Measurements from ENCODE around the gene HCRTR1.
A peak's percentile ranks its signal among the peaks of the same experiment; 100 is the strongest.

Gene HCRTR1

DNA sequence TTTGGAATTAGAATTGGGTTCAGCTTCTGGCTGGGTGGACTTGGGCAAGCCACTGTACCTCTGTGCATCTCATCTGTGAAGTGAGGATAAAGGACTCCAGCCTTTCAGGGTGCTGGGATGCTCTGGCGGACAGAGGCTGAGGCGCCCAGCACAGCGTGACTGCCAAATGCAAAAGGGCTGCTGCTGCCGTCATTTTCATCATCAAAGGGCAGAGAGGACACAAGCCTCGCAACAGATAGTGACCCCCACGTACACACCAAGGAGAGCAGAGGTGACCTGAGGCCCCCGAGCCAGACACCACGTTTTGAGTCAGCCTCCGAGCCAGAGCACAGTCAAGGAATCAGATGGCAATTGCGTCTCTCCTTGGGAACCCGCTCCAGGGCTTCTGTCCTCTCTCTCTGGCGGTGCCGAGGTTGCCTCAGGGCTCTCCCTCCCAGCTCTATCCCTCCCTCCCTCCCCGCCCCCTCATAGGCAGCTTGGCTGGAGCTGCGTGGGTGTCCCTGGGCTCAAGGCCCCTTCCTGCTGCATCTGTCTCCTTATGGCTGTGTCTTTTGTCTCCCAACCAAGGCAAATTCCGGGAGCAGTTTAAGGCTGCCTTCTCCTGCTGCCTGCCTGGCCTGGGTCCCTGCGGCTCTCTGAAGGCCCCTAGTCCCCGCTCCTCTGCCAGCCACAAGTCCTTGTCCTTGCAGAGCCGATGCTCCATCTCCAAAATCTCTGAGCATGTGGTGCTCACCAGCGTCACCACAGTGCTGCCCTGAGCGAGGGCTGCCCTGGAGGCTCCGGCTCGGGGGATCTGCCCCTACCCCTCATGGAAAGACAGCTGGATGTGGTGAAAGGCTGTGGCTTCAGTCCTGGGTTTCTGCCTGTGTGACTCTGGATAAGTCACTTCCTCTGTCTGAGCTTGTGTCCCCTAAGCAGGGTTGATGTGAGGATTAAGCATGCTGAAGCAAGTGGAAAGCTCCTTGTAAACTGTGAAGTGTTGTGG is 9.0 kb downstream of the HCRTR1 start:
- no peak for DNase-seq

DNA sequence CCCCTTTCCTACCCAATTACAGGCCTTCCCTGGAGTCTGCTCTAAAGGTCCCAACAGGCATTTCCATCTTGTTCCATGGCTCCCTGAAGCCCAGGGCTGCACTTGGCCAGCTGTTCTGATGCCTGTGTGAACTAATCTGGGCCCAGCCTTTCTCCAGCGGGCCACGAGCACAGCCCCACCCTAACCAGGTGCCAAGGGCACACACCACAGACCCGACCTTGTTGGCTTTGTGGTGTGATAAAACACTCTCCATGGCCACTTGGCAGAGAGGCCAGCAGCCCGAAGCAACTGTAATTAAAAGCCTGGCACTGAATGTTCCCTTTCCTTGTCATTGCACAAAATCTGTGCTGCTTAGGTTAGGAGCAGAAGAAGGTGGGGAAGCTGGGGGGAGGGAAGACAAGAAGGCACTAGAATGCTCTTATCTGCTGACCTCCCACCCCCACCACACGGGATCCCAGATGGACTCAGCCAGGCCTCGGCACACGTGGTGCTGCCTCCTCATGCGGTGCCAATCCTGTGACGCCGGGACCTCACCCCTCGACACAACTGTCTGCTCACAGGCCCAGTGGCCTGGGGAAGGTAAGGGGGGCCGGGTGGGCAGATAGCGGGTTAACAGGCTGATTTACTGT is 9.9 kb downstream of the HCRTR1 start:
- no peak for DNase-seq

DNA sequence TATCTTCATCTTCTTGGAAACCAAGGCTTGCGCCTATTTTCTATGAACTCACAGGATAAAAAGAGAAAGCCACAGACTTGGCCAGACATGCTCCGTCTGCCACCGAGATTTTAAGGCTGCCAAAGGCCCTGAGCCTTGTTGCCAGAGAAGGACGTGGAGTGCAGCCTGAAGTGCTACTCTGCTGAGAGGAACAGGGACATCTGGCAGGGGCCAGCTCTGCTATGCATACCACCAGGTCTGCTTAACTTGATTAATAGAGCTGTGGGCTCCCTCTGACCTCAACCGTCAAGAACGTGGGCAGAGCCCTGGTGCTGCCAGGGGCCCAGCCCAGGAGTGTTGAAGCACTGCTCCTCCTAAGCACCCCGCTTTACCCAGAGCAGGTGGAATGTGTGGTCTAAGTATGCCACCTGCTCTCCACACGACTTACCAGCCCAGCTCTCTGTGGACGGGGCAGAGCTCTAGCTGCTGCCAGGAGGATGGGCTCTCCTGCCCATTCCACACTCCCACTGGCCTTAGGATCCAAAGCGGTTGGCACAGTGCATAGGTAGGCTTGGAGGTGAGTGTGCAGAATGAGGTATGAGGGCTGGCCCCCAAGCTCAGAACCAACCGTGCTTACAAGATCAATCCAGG is 10.6 kb downstream of the HCRTR1 start:
- no peak for DNase-seq

DNA sequence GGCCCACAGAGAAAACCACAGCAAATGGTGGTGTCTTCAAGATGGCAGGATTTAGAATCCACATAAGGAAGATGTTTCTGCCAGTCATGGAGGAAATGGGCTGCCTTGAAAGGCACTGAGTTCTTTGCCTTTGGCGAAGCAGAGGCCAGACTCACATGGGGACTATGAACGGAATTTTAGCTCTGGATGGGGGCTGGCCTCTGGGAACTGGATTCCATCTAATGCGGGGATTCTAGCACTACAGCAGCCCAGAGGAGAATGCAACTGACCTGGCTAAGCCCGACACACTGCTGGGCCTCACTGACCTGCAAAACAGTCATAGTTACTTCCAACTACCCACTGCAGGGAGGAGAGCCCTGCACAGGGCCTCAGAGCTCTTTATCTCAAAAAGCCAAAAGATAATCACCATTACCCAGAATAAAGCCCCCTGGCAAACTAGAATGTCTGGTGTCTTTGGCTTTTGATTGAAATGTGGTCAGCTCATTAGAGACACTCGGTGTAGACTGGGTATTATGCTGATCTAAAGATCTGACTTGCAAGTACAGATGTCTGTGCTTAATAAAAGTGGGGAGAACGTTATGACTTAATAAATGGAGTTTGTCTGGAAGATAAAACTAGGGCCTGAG is 11.6 kb downstream of the HCRTR1 start:
- no peak for DNase-seq

DNA sequence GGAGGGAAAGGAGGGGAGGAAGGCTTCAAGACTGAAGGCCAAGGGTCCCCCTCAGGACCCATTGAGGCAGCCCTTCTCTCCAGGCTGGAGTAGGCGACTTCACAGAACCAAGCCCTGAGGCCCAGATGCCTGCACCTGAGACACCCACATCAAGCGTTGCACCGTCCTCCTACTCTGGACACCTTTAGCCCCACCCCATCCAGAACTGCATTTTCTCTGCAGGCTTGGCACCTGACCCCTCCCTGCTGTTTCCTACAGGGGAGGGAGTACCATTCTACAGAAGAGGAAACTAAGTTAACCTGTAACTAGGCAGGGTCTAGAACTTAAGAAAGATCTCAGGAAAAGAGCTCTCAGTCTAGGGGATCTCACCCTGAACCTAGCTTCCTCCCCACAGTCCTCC is 15.2 kb downstream of the HCRTR1 start:
- no peak for DNase-seq

DNA sequence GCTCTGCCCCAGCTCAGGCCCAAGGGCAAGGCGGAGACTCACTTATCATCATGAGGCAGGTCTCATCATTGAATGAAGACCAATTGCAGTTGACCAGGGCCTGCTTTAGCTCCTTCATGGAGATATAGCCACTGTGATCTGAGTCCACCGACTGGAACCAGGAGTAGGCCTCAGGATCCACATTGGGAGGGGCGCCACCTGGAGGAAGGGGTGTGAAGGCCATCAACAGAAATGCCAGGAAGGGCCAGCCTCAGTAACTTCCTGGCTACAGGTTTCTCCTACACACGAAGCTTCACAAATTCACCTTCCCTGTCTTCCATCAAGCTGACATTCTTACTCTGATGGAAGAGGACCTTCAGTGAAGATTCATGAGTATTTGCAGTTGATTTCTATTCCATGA is 15.6 kb downstream of the HCRTR1 start:
- DNase-seq: no peak

DNA sequence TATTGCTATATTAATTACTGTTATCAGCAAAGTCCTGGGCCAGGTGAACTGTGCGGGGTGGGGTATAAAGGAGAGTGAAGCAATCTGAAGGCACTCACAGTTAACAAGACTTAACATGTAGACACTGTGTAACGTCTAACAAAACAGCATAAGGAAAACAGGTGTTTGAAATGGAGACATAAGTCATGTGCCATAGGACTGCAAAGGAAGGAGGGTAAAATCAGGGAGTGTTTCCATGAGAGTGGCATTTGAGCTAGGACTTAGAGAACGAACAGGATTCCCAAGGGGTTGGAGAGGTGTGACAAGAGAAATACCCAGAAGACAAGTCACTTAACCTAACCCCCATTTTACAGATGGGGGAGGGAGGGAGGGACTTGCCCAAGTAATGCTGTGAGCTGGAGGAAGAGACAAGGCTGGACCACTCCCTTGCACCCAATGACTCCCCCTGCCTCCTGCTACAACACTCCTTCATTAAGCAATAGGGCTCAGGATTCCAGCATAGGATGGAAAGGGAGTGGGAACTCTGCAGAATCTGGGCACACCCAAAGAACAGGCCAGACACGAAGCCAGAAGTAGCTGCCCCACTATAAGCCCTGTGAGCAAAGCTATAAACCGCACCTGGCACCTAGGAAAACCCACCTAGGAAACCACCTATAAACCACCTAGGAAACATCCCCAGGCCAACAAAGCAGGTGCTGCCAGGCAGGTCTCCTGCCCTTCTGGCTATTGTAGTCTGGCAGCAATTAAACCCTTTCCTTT is 20.6 kb downstream of the HCRTR1 start:
- DNase-seq: peak; percentile 36 to 72

DNA sequence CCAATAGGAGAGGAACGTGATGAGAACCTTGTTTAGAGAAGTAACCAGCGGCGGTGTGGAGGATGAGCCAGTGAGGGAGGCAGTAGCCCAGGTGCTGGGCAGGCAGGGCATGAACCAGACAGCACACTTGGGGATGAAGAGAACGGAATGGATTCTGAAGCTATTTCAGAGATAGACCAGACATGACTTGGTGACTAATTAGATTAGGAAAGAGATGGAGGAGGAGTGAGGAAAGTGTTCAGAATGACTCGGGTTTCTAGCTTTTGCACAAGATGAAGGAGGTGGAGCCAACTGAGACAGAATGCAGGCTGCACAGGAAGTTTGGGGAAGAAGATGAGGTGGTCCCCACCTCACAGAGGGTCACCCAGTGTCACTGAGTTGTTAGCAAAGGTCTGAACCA is 22.1 kb downstream of the HCRTR1 start:
- no peak for DNase-seq

DNA sequence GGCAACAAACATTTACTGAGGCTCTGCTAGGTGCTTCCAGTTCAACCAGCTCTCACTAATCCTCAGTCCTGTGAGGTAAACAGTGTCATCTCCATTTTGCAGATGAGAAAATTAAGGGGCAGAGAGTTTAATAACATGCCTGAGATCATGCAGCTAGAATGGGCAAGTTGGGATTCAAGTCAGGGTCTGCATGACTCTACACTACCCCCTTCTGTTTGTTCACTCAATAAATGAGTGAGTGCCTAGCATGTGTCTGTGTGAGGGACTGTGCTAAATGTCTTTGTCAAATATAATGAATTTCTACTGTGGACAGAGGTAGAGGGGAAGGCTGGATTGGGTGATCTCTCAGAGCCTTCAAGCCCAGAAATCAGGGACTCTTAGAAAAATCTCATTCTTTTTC is 22.7 kb downstream of the HCRTR1 start:
- DNase-seq: no peak

DNA sequence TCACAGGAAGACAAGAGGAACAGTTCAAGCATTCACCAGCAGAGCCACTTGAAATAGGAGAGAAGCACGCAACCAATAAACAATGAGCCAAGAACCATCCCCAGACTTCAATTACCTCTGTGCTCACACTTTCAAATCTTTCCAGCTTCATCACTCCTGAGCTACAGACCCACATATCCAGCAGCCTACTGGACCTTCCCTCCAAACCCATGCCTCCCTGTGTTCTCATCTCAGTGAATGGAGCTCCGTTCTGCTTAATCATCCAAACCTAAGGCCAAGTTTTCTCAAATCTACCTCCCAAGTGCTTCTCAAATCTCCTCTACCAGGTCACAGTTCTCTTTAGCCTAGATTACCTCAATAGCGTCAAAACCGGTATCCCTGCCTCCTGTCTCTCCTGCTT is 23.5 kb downstream of the HCRTR1 start:
- no peak for DNase-seq

DNA sequence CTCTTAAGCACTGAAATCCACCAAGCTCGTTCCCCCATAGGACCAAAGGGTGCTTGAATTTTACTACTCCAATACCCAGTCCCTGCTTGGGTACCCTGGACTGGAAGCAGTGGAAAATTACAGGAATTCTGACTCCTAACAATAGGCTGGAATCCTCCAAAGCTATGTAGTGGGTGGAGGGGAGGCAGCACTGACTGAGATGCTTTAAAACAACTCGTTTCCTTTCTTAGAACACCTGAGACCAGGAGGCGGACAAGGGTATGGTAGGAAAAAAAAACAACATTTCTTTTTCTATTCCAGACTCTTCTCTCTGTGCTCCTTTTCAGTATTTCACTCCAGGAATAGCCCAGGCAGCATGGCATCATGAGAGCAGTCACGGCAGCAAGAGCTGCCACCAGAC is 24.9 kb downstream of the HCRTR1 start:
- DNase-seq: no peak

DNA sequence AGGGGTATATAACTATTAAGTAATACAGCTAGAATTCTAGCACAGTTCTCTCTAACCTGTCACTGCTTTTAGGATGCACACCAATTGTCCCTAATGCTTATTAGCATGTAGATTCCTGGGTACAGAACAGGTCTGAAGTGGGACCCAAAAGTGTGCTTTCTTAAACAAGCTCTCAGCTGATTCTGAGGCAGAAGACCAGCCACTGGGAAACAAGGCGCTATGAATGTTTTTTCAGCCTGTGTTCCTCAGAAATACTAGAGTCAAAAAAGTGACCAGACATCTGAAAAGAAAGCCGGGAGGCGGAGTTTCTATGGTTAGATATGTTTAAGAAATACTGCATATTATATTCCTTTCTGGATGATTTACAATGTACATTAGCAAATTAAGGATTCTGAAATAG is 25.4 kb downstream of the HCRTR1 start:
- DNase-seq: no peak

DNA sequence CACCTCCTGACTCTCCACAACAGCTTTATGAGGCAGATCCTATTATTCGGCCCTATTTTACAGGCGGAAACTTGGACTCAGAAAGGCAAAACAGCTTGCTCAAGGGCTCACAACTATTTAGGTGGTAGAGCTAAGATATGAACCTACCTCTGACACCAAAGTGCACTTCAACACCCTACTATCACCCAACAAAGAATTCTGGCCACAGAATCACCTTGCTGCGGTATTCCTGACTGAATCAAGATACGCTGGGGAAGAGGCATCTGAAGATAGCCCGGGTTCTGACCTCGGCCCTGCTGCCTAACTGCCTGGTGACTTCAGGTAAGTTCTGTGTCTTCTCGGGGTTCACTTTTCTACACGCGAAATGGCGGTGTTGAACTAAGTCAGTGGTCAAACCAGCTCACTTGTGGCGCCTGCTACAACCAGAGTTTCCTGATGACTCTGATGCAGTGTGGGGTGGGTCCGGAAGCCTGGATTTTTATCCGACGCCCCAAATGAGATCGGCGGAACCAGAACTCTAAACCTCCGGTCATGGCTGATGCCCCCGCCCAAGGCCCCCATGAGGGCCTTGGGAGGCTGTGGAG is 26.6 kb downstream of the HCRTR1 start:
- DNase-seq: no peak

DNA sequence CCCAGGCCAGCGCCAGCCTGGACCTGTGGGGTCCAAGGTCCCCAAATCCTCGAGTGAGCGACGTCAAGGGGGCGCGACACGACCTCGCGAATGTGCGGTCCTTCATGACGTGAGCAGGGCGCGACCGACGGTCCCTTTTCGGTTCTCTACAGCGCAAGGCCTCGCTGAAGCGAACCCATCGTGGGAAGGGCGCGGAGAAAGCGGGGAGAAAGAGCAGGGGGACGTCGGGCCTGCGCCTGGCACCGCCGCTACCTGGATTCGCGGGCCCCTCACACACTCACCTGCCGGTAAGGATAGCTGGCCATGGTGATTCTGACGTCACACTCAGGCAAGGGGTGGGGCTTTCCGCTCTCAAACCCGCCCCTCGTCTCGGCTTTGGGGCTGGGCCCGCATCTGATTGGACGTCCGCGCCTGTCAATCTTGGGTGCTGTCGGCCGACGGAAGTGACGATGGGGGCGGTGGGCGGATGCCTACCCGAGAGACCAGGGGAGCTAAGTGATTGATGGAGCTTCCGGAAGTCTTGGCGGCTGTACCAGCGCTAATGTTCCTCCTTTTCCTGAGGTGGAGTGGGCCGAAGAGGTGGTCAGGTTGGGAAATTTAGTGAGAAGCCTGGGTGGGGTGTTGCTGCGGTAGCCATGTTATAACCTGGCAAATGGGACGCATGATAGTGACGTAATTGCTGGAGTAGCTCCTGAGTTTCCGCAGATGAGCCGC is 27.2 kb downstream of the HCRTR1 start, which contains the start of gene PEF1:
TSS of gene PEF1 (minus strand) at position 317 of the 714 bp plus-strand sequence. CDS start at position 305, 12 bp downstream.
- DNase-seq: peak; percentile 99 to 100

DNA sequence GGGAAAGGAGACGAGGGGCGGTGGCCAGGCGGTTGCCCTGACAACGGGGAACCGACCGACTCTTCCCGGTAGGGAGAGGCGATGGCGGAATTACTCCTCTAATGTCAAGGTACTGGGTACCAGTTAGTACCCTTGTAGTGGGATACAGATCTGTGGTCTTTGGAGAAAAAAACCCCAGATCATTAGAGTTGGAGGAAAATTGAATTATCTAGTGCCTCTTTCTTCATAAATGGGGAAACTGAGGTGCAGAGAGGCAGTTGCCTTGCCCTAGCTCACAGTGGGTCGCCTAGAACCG is 27.7 kb downstream of the HCRTR1 start:
- no peak for DNase-seq

DNA sequence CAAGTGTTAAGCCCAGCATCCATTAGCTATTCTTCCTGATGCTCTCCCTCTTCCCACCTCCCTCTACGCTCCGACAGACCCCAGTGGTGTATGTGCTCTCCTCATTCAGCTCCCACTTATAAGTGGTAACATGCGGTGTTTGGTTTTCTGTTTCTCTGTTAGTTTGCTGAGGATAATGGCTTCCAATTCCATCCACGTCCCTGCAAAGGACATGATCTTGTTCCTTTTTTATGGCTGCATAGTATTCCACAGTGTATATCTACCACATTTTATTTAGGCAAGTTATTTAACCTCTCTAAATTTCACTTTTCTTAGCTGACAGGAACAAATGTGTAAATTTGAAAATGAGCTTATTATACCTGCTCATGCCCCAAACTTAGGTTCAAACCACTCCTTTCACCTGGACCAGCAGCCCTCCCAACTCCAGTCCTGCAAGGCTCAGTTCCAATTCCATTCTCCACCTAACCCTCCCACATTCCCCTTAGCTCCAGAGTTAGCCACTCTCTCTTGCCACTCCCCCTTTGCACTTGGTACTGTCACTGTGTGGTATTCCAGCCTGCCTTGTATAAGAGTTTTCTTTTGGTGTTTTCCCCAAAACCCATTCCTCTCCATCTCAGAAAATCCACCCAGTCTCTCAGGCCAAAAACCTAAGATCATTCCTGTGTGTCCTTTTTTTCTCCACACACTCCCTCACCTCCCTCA is 28.9 kb downstream of the HCRTR1 start:
- no peak for DNase-seq

DNA sequence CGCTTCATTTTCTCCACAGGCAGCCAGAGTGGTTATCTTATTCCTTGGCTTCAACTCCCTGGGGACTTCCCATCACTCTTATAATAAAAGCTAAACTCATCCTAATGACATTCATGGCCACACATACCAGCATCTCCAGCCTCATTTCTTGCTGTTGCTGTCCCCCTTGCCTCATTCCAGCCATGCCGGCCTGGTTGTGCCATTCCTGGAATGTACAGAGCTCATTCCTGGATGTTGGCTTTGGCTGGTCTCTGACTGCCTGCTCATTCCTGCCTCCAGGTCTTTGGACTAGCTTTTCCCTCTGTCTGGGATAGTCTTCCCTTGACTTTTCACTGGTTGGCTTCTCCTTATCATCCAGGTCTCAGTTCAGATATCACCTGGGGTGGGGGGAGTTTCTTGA is 29.6 kb downstream of the HCRTR1 start:
- DNase-seq: no peak

DNA sequence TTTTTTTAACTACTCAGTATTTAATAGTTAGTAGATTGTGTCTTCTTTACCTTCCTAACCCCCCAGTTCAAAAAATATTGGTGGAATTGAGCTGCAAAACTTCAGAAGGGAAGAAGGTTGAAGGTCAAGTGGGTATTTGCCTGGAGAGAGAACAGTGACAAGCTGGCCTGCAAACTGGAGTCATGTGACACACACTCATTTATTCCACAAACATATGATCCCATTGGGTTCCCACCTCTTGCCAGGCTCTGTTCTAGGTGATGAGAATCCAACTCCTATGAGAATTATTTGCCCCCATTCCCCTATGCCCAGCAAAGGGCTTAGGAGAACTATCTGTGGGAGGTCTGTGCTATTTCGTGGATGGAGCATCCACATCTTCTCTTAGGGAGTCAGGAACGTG is 30.7 kb downstream of the HCRTR1 start:
- DNase-seq: no peak

DNA sequence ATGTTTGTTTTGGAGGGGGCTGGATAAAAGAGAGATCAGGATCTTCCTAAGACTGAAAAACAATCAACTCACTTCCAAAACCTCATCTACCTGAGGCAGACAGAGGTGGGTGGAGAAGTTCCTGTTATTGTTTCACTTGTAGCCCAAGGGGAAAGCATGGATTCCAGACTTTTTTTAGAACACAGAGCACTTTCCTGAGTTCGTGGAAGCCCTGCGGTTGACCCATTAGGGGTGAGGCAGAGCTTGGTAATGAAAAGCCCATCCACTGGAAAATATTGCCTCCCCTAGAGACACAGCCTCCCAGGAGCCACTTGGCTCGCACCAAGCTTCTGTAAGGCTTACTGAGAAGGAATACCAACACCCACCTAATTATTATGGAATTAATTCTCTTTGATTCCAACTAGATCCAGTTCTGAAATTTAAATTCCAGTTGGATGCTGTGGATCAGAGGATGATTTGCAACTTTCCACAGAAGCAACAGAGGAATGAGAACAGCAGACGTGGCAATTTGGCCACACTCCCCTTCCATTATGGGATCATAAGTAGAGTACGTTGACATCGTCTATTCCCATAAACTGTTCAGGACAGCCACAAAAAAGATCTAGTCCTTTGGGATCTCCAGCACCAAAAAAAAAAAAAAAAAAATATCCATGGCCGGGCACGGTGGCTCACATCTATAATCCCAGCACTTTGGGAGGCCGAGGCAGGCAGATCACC is 31.3 kb downstream of the HCRTR1 start:
- no peak for DNase-seq
